Measurements from ENCODE around the gene API5. TPM values are rescaled to one million over a fixed set of nuclear protein-coding genes. Genes with fewer than 3 reads are reported as not detected.

Gene API5
- total RNA-seq, 6 experiments from 2014 or later: 89.7 to 106 (median 101) TPM

DNA sequence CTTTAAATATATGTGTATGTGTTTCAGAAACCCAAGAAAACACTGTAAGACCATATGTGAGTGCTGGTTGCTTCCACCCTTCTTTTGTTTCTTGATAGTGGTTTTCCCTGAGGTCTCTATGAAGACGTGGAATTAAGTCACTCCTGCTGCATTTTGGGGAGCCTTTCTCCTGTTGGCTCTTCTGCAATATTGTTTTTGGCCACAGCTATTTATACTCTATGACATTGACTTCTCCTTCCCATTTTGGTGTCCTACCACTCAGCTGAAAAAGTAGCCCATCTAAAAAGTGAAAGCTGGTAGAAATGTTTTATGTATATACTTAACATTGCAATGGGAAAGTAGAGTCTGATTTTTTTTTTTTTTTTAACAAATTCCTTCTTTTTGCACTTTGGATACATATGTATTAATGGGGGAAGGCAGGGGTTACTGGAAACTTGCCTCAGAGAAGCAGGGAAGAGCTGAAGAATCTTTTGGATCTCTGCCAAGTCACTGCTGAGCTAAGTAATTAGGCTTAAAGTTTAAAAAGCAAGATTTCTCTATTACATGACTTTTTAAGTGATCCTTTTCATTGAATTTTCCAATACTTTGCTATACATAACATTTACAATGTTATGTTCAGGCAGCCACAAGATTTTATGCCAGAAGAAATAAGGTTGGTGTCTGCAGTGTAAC is 48.7 kb downstream of the API5 start:
- Mint-ChIP-seq H3K27me3 (ENCODE audit: insufficient read depth) (no peaks in the 10 kb centered on the region; the same call in none of the 2 replicates), H3K9me3 (no peaks in the 10 kb centered on the region), H3K36me3 (ENCODE audit: low read depth) (peaks cover 13% of the 10 kb centered on the region), H3K27ac (peak overlapping the region; percentile 97), H3K4me1 (ENCODE audit: low read depth) (peaks cover 30% of the 10 kb centered on the region), H3K4me3 (peak overlapping the region; percentile 98)
- TF ChIP-seq, protein P1, sequence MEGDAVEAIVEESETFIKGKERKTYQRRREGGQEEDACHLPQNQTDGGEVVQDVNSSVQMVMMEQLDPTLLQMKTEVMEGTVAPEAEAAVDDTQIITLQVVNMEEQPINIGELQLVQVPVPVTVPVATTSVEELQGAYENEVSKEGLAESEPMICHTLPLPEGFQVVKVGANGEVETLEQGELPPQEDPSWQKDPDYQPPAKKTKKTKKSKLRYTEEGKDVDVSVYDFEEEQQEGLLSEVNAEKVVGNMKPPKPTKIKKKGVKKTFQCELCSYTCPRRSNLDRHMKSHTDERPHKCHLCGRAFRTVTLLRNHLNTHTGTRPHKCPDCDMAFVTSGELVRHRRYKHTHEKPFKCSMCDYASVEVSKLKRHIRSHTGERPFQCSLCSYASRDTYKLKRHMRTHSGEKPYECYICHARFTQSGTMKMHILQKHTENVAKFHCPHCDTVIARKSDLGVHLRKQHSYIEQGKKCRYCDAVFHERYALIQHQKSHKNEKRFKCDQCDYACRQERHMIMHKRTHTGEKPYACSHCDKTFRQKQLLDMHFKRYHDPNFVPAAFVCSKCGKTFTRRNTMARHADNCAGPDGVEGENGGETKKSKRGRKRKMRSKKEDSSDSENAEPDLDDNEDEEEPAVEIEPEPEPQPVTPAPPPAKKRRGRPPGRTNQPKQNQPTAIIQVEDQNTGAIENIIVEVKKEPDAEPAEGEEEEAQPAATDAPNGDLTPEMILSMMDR (IDR thresholded peaks at IDR 0.05): no peak
- DNase-seq: no peak

DNA sequence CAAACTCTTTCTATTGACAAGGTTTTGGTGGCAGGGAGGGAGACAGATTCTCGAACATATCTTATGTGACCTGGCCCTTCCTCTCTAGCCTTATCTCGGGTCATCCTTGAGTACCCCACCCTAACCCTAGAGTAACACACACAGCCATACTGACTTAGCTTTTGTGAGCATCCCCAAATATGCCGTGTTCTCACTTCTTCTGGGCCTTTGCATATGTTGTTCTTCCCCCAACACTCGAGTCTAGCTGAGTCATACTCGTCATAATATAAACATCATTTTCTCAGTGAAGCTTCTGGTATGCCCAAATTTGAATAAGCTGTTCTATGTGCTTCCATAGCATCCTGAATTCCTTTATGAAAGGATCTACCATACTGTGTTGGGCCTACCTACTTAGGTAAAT is 54.9 kb downstream of the API5 start:
- Mint-ChIP-seq H3K27ac (peak overlapping the region; percentile 92), H3K27me3 (ENCODE audit: insufficient read depth) (no peaks in the 10 kb centered on the region), H3K9me3 (no peaks in the 10 kb centered on the region), H3K36me3 (ENCODE audit: low read depth) (peaks cover 24% of the 10 kb centered on the region), H3K4me3 (peak overlapping the region; percentile 33; the same call in 1 of the 2 replicates), H3K4me1 (ENCODE audit: low read depth) (peaks cover 39% of the 10 kb centered on the region)
- peak; percentile 43 for DNase-seq
- TF ChIP-seq, protein P1 (IDR thresholded peaks at IDR 0.05): no peak

DNA sequence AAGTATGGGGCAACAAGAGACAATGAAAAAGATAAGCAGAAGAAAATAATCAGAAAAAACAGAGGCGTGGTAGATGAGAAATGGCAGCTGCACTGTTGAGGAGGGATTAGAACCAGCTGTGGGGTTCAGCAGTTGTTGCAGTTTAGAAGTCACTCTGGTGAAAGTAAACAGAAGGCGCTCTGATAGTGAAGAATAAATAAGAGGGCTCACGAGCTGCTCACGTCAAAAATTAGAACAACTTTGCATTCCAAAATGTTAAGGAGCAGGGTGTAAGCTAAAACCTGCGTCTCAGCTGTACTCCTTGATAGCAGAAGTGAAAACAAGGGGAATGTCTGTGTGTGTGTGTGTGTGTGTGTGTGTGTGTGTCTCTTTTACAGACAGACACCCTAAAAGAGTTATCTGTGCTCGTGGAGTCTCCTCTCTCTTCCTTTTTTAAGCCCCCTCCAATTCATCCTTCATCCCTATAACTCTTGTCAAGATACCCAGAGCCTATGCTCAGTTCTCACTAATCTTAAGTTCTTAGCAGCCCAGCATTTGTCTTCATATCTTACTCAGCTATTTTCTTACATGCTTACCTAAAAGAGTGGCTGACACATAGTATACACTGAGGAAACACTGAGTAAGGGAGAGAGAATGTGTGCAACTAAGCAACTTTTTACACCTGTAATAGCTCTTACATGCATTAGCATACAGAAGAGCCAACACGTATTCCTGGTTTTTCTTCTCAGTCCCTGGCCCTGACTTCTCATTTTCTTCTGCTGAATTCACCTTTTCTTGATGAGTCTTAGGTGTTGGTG is 55.8 kb downstream of the API5 start:
- TF ChIP-seq, protein P1 (IDR thresholded peaks at IDR 0.05): no peak
- Mint-ChIP-seq H3K4me3 (peak overlapping the region; percentile 28), H3K36me3 (ENCODE audit: low read depth) (peaks cover 24% of the 10 kb centered on the region), H3K4me1 (ENCODE audit: low read depth) (peaks cover 39% of the 10 kb centered on the region), H3K9me3 (no peaks in the 10 kb centered on the region), H3K27me3 (ENCODE audit: insufficient read depth) (no peaks in the 10 kb centered on the region), H3K27ac (peak overlapping the region; percentile 92)
- no peak for DNase-seq

DNA sequence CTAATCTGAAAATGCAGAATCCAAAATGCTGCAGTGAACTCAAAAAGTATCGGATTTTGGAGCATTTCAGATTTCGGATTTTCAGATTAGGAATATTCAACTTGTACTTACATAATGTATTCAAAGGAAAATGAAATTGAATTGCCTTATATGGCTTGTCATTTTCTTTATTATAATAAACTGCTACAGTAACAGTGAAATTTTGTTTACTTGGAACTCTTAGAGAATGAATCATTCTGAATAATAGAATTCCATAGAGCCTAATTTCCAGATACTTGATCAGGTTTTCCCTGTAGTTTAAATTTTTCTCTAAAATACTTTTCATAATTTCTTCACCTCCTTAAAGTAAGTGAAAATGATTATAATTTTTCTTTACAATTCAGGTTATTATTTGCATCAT is 64.3 kb downstream of the API5 start:
- Mint-ChIP-seq H3K4me3 (peak overlapping the region; percentile 49), H3K27ac (peak overlapping the region; percentile 75), H3K4me1 (ENCODE audit: low read depth) (peaks cover 38% of the 10 kb centered on the region), H3K9me3 (no peaks in the 10 kb centered on the region), H3K36me3 (ENCODE audit: low read depth) (peaks cover 4% of the 10 kb centered on the region; the same call in 1 of the 2 replicates), H3K27me3 (ENCODE audit: insufficient read depth) (no peaks in the 10 kb centered on the region)
- no peak for DNase-seq
- TF ChIP-seq, protein P1 (IDR thresholded peaks at IDR 0.05): no peak

DNA sequence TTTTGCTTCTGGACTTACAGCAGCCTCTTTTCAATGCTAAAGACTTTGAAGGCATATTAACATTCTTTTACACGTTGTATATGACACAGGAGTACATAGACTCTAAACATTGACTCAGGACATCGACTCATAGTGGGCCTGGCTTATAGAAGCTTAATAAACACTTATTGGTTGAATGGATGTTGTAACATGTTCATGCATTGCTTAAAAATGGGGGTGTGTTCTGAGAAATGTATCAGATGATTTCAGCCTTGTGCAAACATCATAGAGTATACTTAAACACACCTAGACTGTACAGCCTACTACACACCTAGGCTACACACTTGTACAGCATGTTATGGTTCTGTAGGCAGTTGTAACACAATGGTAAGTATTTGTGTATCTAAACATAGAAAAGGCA is 64.8 kb downstream of the API5 start:
- Mint-ChIP-seq H3K4me1 (ENCODE audit: low read depth) (peaks cover 38% of the 10 kb centered on the region), H3K27ac (peak overlapping the region; percentile 75), H3K27me3 (ENCODE audit: insufficient read depth) (no peaks in the 10 kb centered on the region; the same call in 1 of the 2 replicates), H3K36me3 (ENCODE audit: low read depth) (peaks cover 6% of the 10 kb centered on the region; the same call in 1 of the 2 replicates), H3K9me3 (no peaks in the 10 kb centered on the region), H3K4me3 (peak overlapping the region; percentile 49)
- TF ChIP-seq, protein P1 (IDR thresholded peaks at IDR 0.05): no peak
- peak; percentile 80 for DNase-seq
